T-helper 2 cell treated with Interferon-gamma antibody and Interleukin-4, amounts not matched to agents 100 ng/mL and 5 ng/mL, for 36 hours (primary cell): ENCODE data around the gene BCL11A. TPM values are rescaled to one million over a fixed set of nuclear protein-coding genes. Genes with fewer than 3 reads are reported as not detected.

Source experiments
- intact Hi-C: fragments of 100-400 bp; cut with micrococcal nuclease; formaldehyde crosslinking; loops from one replicate; pipeline ENCODE4 v1.15.1; 2023
- total RNA-seq: library from RNA; stranded (reverse); gene quantifications from 2 replicates; pipeline ENCODE4 v1.2.3, GENCODE V29; 2022

The BCL11A gene
- total RNA-seq, 1 donor from 2014 or later: 0.05 TPM

- intact Hi-C loops: no loop called here
Measured at GRCh38 chr2:60548311-60548710, 5.1 kb downstream of the BCL11A start.

GRCh38 chr2:60547841-60548240, 5.6 kb downstream of the BCL11A start:
- intact Hi-C loops: loop anchor here (1.0 kb wide), 1 partner anchor 12 kb away; no protein-coding TSS in a partner anchor

DNA sequence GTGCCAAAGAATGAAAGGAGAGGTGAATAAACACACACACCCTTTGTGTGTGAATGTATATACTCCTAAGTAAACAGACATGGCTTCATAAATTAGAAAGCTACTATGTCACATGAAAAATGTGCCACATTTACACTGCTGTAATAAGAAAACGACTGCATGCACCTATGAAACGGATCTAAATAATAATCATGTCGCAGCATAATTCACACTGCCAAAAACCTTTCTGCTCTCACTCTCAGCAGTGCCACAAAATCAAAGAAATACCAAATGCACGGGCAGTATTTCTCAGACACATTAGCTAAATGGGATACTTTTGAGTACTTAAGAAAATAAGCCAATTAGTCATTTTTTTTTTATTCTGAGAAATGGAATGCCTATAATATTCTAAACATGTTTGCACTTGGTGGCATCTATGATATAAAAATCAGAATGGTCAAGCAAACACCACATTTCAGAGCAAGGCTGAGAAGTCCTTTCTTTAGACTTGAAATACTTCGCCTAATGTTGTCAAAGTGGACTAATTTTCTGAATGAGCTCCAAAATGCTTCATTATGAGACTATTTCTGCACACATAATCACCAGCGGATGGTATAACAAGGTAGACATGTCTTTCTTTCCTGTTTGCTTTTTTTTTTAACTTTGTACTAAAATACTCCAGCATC, 6.6 kb downstream of the BCL11A start:
- intact Hi-C loops: loop anchor here (1.0 kb wide), 1 partner anchor 13 kb away; no protein-coding TSS in a partner anchor

DNA sequence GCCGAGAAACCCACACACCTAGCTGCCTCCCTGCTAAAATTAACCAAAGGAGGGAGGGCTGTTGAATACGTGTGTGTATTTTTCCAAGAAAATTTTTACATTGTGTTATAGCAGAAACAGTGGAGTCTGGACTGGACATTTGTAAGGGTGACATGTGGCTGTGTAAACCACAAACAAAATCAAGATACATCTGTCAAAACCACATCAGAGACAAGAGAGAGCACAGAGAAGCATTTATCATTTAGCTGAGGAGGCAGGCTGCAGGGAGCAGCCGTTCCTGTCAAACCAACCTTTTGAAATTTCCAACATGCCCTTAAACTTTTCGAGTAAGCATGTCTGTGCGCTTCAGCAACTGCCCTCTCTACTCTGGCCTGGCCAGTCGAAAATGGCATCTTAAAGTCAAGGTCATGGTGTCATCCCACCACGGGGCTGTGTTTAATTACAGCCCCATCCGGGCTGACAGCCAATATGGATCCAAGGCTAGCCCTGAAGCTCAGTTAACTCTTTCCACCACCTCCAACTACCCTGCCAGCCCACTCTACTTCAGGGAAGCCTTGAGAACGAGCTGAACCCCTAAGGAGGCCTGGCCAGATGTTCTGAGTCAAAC, 8.4 kb downstream of the BCL11A start:
- intact Hi-C loops: no loop called here

DNA sequence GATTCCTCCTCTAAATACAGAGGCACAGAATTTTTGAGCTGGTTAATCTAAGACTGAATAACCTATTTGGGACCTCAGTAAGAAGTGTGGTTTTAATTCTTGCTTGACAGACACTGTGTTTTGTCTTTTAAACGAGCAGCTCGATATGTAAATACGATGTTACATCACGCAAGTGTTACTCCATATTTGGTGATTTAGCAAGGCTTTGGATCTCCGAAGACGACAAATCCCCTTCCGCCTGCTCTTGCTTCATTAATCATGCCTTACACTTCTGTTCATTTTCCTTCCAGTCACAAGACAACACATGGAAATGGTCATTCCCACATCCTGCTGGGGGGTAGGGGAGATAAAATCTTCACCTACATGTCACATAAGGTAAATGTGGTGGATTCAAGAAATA, 9.4 kb downstream of the BCL11A start:
- intact Hi-C loops: no loop called here

- intact Hi-C loops: no loop called here
Measured at GRCh38 chr2:60541056-60541651, 12.3 kb downstream of the BCL11A start.

- intact Hi-C loops: no loop called here
Measured at GRCh38 chr2:60540074-60540473, 13.4 kb downstream of the BCL11A start.

- intact Hi-C loops: no loop called here
Measured at GRCh38 chr2:60539140-60539539, 14.3 kb downstream of the BCL11A start.

DNA sequence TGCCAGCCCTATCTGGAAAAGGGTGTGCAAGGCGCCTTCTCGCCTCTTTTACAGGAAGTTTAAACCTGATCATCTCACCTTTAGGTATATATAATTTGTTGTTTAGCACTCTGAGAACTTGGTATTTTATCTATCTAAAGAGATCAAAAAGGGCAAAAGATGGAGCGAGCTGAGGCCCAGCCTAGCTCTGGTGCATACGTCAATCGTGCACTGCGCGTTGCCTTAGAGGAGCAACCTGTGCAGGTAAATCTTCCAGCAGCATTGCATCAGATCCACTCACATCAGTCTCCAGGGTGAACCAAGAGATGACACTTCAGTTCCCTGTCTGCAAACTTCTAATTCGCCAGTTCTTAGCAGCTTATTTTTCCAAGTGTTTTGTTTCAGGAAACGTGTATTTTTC, 15.4 kb downstream of the BCL11A start:
- intact Hi-C loops: no loop called here

DNA sequence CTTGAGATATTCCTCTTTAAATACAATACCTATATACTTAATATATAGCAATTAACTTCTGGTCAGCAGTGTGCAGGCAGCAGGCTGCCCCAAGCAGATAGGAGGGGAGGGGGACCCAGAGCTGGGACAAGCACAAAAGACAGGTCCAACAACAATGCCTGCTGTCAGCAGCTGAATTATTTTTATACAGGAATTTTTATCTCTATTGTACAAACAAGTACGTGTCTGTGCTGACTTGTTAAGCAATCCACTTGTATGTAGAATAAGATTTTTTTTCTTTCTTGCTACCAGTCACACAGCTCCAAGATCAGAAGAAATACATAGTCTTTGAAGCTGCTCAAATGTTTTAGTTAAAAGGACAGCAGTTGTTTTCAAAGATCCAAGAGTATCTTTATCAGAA, 16.7 kb downstream of the BCL11A start:
- intact Hi-C loops: no loop called here

- intact Hi-C loops: no loop called here
Measured at GRCh38 chr2:60535685-60536312, 17.7 kb downstream of the BCL11A start.

GRCh38 chr2:60534892-60535684, 18.4 kb downstream of the BCL11A start:
- intact Hi-C loops: no loop called here

GRCh38 chr2:60534052-60534685, 19.3 kb downstream of the BCL11A start:
- intact Hi-C loops: no loop called here

- intact Hi-C loops: no loop called here
Measured at GRCh38 chr2:60533101-60534051, 20.1 kb downstream of the BCL11A start.

- intact Hi-C loops: no loop called here
Measured at GRCh38 chr2:60532421-60532820, 21.0 kb downstream of the BCL11A start.

GRCh38 chr2:60531701-60532133, 21.7 kb downstream of the BCL11A start:
- intact Hi-C loops: no loop called here

DNA sequence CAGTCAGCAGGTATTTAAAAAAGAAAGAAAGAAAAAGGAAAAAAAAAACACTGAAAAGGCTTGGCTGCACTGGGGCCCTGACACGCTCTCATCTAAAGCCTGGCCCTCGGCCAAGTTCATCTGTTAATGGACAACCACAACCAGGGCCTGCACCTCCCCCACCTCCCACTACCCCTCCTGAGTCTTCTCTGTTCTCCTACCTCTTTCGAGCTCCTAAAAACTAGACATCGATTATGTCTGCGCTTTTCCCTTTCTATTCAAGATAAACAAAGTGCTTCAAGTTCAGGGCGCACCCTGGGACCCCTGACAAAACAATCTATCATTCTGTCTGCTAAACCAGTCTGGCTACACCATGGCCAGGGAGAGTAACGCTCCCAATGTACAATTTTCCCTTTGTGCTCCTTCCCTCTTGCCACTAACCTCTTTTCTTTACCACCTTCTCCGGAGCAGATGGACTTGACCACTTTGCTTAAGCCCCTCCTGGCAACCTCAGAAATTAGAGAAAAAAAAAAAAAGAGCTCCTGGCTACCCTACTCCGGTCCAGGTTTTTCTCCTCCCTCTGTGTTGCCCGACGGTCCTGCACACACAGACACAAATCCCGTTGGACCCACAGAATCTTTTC, 22.7 kb downstream of the BCL11A start:
- intact Hi-C loops: no loop called here

DNA sequence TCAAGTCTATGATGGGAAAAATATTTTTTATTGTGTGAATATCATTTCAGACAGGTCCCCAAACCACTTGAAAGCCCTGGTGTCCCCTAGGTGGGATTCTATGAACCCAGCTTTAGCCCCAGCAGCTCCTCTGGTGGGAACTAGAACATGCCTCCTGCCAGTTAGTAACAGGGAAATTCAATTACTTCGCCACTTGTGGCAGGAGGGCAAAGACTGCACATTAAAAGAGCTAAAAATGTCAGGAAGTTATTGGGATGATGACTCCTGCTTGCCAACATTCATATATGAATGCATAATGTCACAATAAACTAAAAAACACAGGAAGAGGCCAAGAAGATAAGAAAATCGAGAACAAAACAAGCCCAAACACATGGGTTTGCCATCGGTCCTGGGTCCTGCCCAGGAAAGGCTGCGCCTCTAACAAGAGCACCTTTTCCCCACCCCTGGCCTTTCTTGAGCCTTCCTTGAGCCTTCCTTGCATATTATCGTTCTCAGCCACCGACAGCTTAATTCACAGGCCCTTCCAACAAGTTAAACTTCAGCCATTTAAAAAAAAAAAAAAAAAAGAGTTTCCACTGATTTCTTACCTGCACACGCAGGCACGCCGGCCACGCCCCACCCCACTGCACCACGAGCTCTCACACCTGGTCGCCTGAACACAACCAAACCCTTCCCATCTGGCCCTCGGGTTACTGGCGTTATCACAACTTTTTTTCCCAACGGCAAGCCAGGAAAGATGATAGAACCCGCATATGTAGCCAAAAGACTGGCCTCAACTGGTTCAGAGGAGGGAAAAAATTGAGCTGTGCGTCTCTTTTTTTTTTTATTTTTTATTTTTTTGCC, 23.4 kb downstream of the BCL11A start:
- intact Hi-C loops: no loop called here
